SKM-1 (cell line): ENCODE measurements around the gene FOXO3.

ENCODE experiments used
- DNase-seq: peaks from one replicate; lab custom pipeline; 2025; ENCODE audit not compliant: unreplicated experiment; lab: John Stamatoyannopoulos, UW

The FOXO3 gene

GRCh38 chr6:108710551-108710950, 149.8 kb downstream of the FOXO3 start:
- DNase-seq: no peak

- no peak for DNase-seq
Measured at GRCh38 chr6:108711071-108711470, 150.4 kb downstream of the FOXO3 start.

- no peak for DNase-seq
Measured at GRCh38 chr6:108711826-108712225, 151.1 kb downstream of the FOXO3 start.

GRCh38 chr6:108712946-108713345, 152.2 kb downstream of the FOXO3 start:
- DNase-seq: no peak

- peak; percentile 32 for DNase-seq
Measured at GRCh38 chr6:108714101-108714765, 153.5 kb downstream of the FOXO3 start.

GRCh38 chr6:108714766-108715414, 154.2 kb downstream of the FOXO3 start:
- DNase-seq: no peak

GRCh38 chr6:108715832-108716231, 155.1 kb downstream of the FOXO3 start:
- DNase-seq: no peak

- DNase-seq: no peak
Measured at GRCh38 chr6:108716801-108717791, 156.4 kb downstream of the FOXO3 start.

- no peak for DNase-seq
Measured at GRCh38 chr6:108719477-108719876, 158.8 kb downstream of the FOXO3 start.

- DNase-seq: peak; percentile 15
Measured at GRCh38 chr6:108720827-108721226, 160.1 kb downstream of the FOXO3 start.

- DNase-seq: no peak
Measured at GRCh38 chr6:108721286-108721685, 160.6 kb downstream of the FOXO3 start.

- no peak for DNase-seq
Measured at GRCh38 chr6:108723594-108723993, 162.9 kb downstream of the FOXO3 start.

GRCh38 chr6:108726726-108727339, 166.1 kb downstream of the FOXO3 start:
- no peak for DNase-seq

- DNase-seq: no peak
Measured at GRCh38 chr6:108727966-108728730, 167.4 kb downstream of the FOXO3 start.

GRCh38 chr6:108728826-108729225, 168.1 kb downstream of the FOXO3 start:
- no peak for DNase-seq

GRCh38 chr6:108730635-108731515, 170.2 kb downstream of the FOXO3 start:
- DNase-seq: no peak

GRCh38 chr6:108732091-108732870, 171.6 kb downstream of the FOXO3 start:
- DNase-seq: no peak

GRCh38 chr6:108733051-108733450, 172.3 kb downstream of the FOXO3 start:
- DNase-seq: no peak
